Uterus (tissue), 2 donors: Measurements from ENCODE around the gene LRP1.

Source experiments
- POLR2A ChIP-seq, 2 donors: fragments of 450-650 bp; IDR thresholded peaks; one replicate each; pipeline ENCODE4 v1.6.1; 2016; ENCODE audit warnings: antibody characterized with exemption in 2 of 2, mild to moderate bottlenecking in 1 of 2, moderate library complexity in 1 of 2
- TF ChIP-seq, protein P1 (sequence below), 4 experiments: fragments of 200-600 bp in 2 of 4; fragments of 450-650 bp in 2 of 4; sonication (generic) in 2 of 4; IDR thresholded peaks; one replicate each; pipeline ENCODE4 v1.5.1; 2016 to 2019; ENCODE audit warnings: antibody characterized with exemption in 4 of 4, mild to moderate bottlenecking in 2 of 4, moderate library complexity in 1 of 4

DNA sequence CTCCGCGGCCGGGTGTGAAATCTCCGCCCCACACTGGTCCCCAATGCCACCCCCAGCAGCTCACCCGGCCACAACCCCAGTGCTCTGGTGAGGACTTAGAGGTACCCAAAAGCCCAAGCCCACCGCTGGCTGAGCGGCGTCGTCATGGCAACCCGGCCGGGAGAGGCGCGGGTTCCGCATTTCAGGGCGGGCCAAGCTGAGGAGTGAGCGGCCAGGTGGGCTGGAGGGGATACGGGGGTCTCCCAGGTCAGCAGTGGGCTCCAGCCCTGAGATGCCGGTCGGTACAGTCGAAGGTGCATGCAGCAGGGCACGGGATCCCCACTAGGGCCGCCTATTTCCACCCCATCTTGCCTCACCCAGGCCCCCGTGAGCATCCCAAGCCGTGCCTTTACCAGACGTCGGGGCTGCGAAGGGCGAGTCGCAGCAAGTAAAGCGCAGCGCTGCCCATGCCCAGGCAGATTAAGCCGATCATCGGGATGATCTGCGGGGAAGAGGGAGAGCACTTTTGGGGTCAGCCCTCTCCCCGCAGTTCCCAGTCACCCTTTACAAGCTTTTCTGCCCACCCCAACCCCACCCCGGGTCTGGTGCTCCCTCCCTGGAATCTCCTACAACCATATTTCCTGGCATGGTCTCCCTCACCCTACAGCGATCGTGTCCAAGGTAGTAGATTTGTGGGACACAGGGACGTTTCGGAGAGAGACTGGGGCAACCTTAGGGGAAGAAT, 108.1 kb downstream of the LRP1 start:
- TF ChIP-seq, protein P1, sequence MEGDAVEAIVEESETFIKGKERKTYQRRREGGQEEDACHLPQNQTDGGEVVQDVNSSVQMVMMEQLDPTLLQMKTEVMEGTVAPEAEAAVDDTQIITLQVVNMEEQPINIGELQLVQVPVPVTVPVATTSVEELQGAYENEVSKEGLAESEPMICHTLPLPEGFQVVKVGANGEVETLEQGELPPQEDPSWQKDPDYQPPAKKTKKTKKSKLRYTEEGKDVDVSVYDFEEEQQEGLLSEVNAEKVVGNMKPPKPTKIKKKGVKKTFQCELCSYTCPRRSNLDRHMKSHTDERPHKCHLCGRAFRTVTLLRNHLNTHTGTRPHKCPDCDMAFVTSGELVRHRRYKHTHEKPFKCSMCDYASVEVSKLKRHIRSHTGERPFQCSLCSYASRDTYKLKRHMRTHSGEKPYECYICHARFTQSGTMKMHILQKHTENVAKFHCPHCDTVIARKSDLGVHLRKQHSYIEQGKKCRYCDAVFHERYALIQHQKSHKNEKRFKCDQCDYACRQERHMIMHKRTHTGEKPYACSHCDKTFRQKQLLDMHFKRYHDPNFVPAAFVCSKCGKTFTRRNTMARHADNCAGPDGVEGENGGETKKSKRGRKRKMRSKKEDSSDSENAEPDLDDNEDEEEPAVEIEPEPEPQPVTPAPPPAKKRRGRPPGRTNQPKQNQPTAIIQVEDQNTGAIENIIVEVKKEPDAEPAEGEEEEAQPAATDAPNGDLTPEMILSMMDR (IDR thresholded peaks at IDR 0.05) = no peak
- TF ChIP-seq POLR2A (IDR thresholded peaks at IDR 0.05) = no peak
